Stimulated activated CD8-positive, alpha-beta memory T cell treated with anti-CD3 and anti-CD28 coated beads, Interleukin-7, amount 100 ng/mL, for 48 hours (primary cell): ENCODE data around the gene FHIP1A.

Source experiments
- DNase-seq, 2 donors: peaks; one replicate each; pipeline ENCODE4 v3.0.0-alpha.2; 2020; ENCODE audit warnings: low read depth in 1 of 2; ENCODE audit errors: extremely low read depth in 1 of 2

FHIP1A gene

GRCh38 chr4:151455212-151455611, 46.2 kb downstream of the FHIP1A start:
- DNase-seq, result no peak

- no peak for DNase-seq
Measured at GRCh38 chr4:151458148-151458547, 49.2 kb downstream of the FHIP1A start.
